Mesothelial cell of epicardium (in vitro differentiated cells): ENCODE results near the gene CACNB3. TPM values are rescaled to one million over a fixed set of nuclear protein-coding genes. Genes with fewer than 3 reads are reported as not detected.

Experiments
- DNase-seq, 2 experiments: peaks; one replicate each; pipeline ENCODE4 v3.0.0; 2021; ENCODE audit warnings: low spot score in 2 of 2; ENCODE audit not compliant: unreplicated experiment in 2 of 2
- H3K27ac Mint-ChIP-seq: 2 replicates; pipeline ENCODE4 v1.8.0; 2021; ENCODE audit warnings: mixed read lengths
- H3K27me3 Mint-ChIP-seq: 2 replicates; pipeline ENCODE4 v1.8.0; 2021; ENCODE audit warnings: low read depth, mixed read lengths
- H3K36me3 Mint-ChIP-seq: 2 replicates; pipeline ENCODE4 v1.8.0; 2021; ENCODE audit warnings: mixed read lengths
- H3K4me1 Mint-ChIP-seq: 2 replicates; pipeline ENCODE4 v1.8.0; 2021; ENCODE audit warnings: mixed read lengths
- H3K4me3 Mint-ChIP-seq: 2 replicates; pipeline ENCODE4 v1.8.0; 2021; ENCODE audit warnings: mild to moderate bottlenecking, moderate library complexity, mixed read lengths
- H3K9me3 Mint-ChIP-seq: 2 replicates; pipeline ENCODE4 v1.8.0; 2021; ENCODE audit warnings: mixed read lengths
- total RNA-seq: library from RNA; stranded (reverse); gene quantifications from 3 replicates; pipeline ENCODE4 v1.2.1, GENCODE V29; 2021
- TF ChIP-seq, protein P1 (sequence below): fragments of 200-600 bp; sonication (generic); IDR thresholded peaks from one replicate; pipeline ENCODE4 v1.5.0; 2021; ENCODE audit warnings: antibody characterized with exemption; ENCODE audit not compliant: unreplicated experiment

The CACNB3 gene
- total RNA-seq, 1 donor from 2014 or later: 114 TPM

DNA sequence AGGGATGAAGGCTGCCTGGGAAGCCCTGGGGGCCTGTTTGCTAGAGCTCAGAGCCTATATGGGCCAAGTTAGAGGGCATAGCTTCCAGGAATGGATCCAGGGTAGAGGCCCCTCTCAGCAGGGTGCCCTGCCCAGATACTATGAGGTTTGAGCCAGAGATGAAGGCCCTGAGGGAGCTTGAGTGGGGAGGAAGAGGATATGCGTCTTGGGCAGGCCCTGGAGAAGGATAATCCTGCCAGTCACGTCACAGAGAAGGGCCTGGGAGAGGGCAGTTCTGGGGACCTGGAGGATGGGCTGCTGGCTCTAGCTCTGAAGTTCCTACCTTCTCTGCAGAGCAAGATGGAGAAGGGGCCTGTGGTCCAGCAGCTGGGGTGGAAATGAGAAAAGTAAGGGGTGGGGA is 5.9 kb upstream of the CACNB3 start:
- peaks cover 46% of the 10 kb centered on the region for H3K4me1 Mint-ChIP-seq
- TF ChIP-seq, protein P1, sequence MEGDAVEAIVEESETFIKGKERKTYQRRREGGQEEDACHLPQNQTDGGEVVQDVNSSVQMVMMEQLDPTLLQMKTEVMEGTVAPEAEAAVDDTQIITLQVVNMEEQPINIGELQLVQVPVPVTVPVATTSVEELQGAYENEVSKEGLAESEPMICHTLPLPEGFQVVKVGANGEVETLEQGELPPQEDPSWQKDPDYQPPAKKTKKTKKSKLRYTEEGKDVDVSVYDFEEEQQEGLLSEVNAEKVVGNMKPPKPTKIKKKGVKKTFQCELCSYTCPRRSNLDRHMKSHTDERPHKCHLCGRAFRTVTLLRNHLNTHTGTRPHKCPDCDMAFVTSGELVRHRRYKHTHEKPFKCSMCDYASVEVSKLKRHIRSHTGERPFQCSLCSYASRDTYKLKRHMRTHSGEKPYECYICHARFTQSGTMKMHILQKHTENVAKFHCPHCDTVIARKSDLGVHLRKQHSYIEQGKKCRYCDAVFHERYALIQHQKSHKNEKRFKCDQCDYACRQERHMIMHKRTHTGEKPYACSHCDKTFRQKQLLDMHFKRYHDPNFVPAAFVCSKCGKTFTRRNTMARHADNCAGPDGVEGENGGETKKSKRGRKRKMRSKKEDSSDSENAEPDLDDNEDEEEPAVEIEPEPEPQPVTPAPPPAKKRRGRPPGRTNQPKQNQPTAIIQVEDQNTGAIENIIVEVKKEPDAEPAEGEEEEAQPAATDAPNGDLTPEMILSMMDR: no peak
- H3K4me3 Mint-ChIP-seq: peak overlapping the region; percentile 31

DNA sequence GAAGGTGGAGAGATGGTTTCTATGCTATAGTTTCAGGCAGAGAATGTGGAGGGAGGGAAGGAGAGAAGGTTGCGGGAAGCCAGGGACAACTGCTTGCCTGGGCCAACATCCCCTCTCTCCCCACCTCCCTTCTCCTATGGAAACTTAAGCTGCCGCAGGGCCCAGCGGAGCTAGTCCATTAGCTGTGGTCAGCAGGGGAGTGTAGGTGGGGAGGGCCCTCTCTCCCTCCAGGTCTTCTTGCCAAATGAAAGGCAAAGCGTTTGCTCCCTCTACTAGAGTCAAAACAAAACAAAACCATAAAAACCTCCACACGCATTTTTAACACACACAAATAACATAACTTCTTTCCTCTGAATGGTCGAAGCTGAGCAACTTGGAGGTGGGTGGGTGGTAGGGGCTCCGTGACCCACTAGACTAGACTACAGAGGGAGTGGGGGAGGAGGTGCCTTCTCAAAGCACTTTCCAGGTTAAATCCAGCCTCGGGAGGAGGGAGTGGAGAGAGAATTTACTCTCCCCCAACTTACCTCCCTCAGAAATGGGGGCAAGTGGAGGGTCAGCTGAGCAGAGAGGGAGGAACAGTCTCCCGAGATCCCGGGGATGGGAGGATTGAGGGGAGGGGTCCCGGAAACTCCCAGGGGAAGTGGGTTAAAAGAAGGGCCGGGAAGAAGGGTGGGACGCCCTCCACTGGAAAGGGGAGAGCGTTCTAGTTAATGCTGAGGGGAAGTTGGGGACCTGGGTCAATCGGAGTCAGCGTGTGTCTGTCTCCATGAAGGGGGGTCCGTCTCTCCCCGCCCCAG is 4.6 kb upstream of the CACNB3 start:
- Mint-ChIP-seq H3K27me3 (no peaks in the 10 kb centered on the region), H3K4me3 (peak overlapping the region; percentile 85)
- DNase-seq: no peak

More for the DNA sequence above, 5.9 kb upstream of the CACNB3 start:
- Mint-ChIP-seq H3K27ac (peak overlapping the region; percentile 43), H3K27me3 (no peaks in the 10 kb centered on the region), H3K36me3 (no peaks in the 10 kb centered on the region), H3K9me3 (no peaks in the 10 kb centered on the region)
- no peak for DNase-seq

DNA sequence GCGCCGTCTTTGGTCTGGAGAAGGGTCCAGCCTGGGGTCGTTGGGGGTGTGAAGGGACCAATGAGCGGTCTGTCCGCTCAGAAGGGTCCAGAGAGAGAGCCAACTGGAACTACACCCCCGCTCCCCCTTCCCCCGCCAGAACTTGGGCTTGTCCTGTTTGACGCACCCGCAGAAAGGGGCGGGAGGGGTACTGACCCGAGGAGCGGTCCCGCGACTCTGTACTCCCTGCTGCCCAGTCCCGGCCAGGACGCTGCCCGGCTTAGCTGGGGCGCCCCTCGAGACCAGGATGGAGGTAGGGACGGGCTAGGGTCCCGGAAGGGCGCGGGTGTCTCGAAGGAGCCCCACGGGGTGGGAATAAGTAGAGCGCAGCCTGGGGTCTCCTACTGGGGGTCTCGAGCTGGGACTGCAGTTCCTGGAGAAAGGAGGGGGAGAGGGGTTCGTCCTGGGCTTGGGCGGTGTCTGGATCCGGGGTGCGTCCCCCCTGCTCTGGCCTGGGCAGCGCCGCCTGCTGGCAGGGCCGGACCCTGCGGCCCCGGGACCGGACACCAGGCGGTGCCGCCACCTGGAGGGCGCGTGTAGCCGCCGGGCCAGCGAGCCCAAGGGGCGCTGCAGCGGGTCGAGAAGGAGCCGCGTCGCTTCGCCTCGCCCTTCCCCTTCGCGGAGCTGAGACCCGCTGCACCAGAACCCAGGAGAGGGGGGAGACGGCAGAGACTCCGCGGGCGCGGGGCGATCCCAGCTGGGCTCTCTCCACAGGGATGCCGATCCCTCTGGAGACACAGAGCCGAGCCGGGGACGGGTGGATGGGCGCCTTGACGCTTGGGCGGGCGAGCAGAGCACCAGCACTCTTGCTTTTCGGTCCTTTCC is 3.8 kb upstream of the CACNB3 start:
- H3K27ac Mint-ChIP-seq: peak overlapping the region; percentile 93
- peaks cover 59% of the 10 kb centered on the region for H3K4me1 Mint-ChIP-seq
- H3K9me3 Mint-ChIP-seq: no peaks in the 10 kb centered on the region
- H3K4me3 Mint-ChIP-seq: peak overlapping the region; percentile 85
- H3K36me3 Mint-ChIP-seq: no peaks in the 10 kb centered on the region
- no peaks in the 10 kb centered on the region for H3K27me3 Mint-ChIP-seq
- TF ChIP-seq, protein P1: peak; percentile 91
- DNase-seq: peak; percentile 61 to 88

More for the DNA sequence above, 4.6 kb upstream of the CACNB3 start:
- Mint-ChIP-seq H3K4me1 (peaks cover 52% of the 10 kb centered on the region), H3K36me3 (no peaks in the 10 kb centered on the region), H3K9me3 (no peaks in the 10 kb centered on the region), H3K27ac (peak overlapping the region; percentile 47)
- TF ChIP-seq, protein P1: no peak

DNA sequence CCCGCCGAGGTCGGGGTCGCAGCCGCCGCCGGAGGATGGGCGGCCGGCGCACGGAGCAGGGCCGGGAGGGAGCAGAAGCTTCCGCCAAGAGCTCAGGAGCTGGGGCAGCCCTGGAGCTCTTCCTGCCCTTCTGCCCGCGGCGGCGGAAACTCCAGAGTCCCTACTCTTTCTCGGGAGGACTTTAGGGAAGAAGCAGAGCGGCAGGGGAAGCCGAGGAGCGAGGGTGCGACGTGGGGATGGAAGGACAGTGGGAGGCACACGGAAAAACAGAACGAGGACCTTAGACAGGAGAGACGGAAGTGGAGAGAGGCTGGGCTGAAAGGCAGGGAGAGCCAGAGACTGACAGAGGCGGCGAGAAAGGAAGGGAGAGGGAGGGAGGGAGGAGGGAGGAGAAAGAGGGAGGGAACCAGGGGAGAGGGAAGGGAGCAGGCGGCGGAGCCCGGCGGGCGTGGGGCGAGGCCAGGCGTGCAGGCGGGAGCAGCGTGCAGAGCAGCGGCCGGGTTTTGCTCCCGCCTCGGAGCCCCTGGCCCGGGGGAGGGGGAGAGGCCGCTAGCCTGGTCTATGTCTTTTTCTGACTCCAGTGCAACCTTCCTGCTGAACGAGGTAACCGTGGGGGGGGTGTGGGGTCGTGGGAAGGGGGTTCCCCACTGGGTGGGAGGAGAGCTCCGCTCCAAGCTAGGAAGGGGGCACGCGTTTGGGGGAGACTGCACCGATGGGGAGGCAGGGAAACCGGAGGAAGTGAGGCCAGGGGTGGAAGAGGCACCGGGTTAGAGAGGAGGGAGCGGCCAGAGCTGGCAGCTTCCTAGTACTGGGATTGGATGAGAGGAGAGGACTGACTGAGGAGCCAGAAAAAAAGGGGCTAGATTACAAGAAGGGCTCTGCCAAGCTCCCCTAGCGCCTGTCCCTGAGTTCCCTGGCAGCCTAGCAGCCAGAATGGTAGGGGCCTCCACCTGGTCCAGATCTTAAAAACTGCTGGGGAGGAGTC is 2.9 kb upstream of the CACNB3 start:
- TF ChIP-seq, protein P1: no peak
- Mint-ChIP-seq H3K36me3 (no peaks in the 10 kb centered on the region), H3K9me3 (no peaks in the 10 kb centered on the region), H3K27ac (peak overlapping the region; percentile 93), H3K4me1 (peaks cover 66% of the 10 kb centered on the region), H3K4me3 (peak overlapping the region; percentile 85), H3K27me3 (no peaks in the 10 kb centered on the region)
- peak; percentile 64 to 76 for DNase-seq
